Astrocyte of the spinal cord (primary cell): ENCODE data around the gene LDLRAD3.

Experiments used
- DNase-seq: peaks from one replicate; pipeline ENCODE4 v3.0.0; 2011; ENCODE audit warnings: low read depth, low spot score
- H3K4me3 ChIP-seq: 2 replicates; pipeline ENCODE4 v1.5.1; 2011; ENCODE audit warnings: low read depth, mild to moderate bottlenecking, low read length, moderate library complexity
- in situ Hi-C: cut with HindIII; loops from 2 replicates; pipeline ENCODE4 v1.10.0; 2017; ENCODE audit warnings: low sequenced_read_pairs
- TF ChIP-seq, protein P1 (sequence below): IDR thresholded peaks from 2 replicates; pipeline ENCODE4 v1.5.1; 2012; ENCODE audit warnings: low read depth, mild to moderate bottlenecking, low read length, inconsistent platforms

The LDLRAD3 gene

DNA sequence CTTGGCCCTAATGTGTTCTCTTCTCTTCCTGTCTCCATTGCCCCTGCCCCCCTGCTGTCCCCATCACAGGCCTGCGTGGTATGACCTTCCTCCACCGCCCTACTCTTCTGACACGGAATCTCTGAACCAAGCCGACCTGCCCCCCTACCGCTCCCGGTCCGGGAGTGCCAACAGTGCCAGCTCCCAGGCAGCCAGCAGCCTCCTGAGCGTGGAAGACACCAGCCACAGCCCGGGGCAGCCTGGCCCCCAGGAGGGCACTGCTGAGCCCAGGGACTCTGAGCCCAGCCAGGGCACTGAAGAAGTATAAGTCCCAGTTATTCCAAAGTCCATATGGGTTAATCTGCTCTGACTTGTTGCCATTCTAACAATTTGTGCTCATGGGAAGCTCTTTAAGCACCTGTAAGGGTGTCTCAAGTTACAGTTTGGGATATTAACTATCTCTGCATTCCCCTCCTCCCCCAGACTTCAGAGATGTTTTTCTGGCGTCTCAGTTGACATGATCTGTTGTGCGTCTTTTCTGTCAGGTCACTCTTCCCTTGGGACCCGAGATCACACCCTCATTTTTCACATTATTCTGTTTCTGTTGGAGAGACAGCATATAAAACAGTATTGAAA is 285.3 kb downstream of the LDLRAD3 start:
- in situ Hi-C loops, result no loop called here
- no peak for DNase-seq
- TF ChIP-seq, protein P1, sequence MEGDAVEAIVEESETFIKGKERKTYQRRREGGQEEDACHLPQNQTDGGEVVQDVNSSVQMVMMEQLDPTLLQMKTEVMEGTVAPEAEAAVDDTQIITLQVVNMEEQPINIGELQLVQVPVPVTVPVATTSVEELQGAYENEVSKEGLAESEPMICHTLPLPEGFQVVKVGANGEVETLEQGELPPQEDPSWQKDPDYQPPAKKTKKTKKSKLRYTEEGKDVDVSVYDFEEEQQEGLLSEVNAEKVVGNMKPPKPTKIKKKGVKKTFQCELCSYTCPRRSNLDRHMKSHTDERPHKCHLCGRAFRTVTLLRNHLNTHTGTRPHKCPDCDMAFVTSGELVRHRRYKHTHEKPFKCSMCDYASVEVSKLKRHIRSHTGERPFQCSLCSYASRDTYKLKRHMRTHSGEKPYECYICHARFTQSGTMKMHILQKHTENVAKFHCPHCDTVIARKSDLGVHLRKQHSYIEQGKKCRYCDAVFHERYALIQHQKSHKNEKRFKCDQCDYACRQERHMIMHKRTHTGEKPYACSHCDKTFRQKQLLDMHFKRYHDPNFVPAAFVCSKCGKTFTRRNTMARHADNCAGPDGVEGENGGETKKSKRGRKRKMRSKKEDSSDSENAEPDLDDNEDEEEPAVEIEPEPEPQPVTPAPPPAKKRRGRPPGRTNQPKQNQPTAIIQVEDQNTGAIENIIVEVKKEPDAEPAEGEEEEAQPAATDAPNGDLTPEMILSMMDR, result no peak
- no peak overlapping the region for H3K4me3 ChIP-seq

- in situ Hi-C loops, result no loop called here
- peak; percentile 77 for DNase-seq
- TF ChIP-seq, protein P1, result no peak
- H3K4me3 ChIP-seq, result no peak overlapping the region
Measured at GRCh38 chr11:36230779-36231699, 287.2 kb downstream of the LDLRAD3 start.

DNA sequence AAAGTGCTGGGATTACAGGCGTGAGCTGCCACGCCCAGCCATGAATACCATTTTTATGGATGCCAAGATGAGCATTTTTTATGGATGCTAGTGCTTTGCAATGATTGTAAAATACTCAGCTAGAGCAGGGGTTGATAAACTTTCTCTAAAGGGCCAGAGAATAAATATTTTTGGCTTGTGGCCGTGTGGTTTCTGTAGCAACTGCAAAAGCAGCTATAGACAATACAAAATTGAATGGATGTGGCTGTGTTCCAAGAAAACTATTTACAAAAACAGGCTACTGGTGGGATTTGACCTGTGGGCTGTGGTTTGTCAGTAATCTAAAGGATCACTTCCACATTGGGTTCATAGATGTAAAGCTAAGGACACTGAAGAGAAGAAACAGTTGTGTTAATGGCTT is 289.3 kb downstream of the LDLRAD3 start:
- in situ Hi-C loops, result no loop called here
- TF ChIP-seq, protein P1, result no peak
- peak; percentile 72 for DNase-seq
- H3K4me3 ChIP-seq, result no peak overlapping the region

GRCh38 chr11:36234825-36235224 is 291.0 kb downstream of the LDLRAD3 start:
- in situ Hi-C loops, result no loop called here
- TF ChIP-seq, protein P1, result no peak
- no peak for DNase-seq
- no peak overlapping the region for H3K4me3 ChIP-seq

GRCh38 chr11:36235750-36236149 is 291.9 kb downstream of the LDLRAD3 start:
- in situ Hi-C loops, result no loop called here

DNA sequence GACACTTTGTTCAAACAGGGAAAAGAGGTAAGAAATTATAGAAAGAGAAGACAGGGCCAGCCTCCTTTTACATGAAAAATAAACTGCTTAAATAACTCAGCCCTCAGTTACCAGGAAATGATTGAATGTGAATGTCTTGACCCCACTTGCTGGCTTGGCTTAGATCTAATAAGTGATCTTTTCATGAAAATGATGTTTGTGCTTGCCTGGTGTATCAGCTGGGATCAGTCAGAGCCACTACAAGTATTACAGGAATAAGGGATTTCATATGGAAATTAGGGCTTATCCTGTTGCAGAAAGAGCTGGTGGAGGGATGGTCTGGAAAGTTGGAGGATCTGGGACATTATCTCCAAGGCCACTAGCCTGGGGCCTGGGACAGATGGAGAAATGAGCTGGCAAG is 293.5 kb downstream of the LDLRAD3 start:
- in situ Hi-C loops, result no loop called here
- H3K4me3 ChIP-seq, result no peak overlapping the region
- TF ChIP-seq, protein P1, result no peak
- no peak for DNase-seq

More at GRCh38 chr11:36235750-36236149, 291.9 kb downstream of the LDLRAD3 start:
- H3K4me3 ChIP-seq, result no peak overlapping the region
- TF ChIP-seq, protein P1, result no peak
- DNase-seq, result peak; percentile 19
